Nephron progenitor cell (in vitro differentiated cells): ENCODE measurements around the gene ATG16L1.

Source experiments
- DNase-seq: peaks from one replicate; pipeline ENCODE4 v3.0.0; 2021
- H3K27ac Mint-ChIP-seq: 2 replicates; pipeline ENCODE4 v1.8.0; 2021; ENCODE audit warnings: mild to moderate bottlenecking, moderate library complexity, mixed read lengths
- H3K27me3 Mint-ChIP-seq: 2 replicates; pipeline ENCODE4 v1.8.0; 2021; ENCODE audit warnings: mild to moderate bottlenecking, low read depth, mixed read lengths; ENCODE audit not compliant: poor library complexity
- H3K36me3 Mint-ChIP-seq: 2 replicates; pipeline ENCODE4 v1.8.0; 2021; ENCODE audit warnings: low read depth, mixed read lengths
- H3K4me1 Mint-ChIP-seq: 2 replicates; pipeline ENCODE4 v1.8.0; 2021; ENCODE audit warnings: mixed read lengths
- H3K4me3 Mint-ChIP-seq: 2 replicates; pipeline ENCODE4 v1.8.0; 2021; ENCODE audit warnings: mild to moderate bottlenecking, moderate library complexity, mixed read lengths
- H3K9me3 Mint-ChIP-seq: 2 replicates; pipeline ENCODE4 v1.8.0; 2021; ENCODE audit warnings: mild to moderate bottlenecking, moderate library complexity, mixed read lengths
- TF ChIP-seq, protein P1 (sequence below): fragments of 200-600 bp; sonication (generic); IDR thresholded peaks from 2 replicates; pipeline ENCODE4 v1.5.0; 2021; ENCODE audit warnings: antibody characterized with exemption

Gene ATG16L1

DNA sequence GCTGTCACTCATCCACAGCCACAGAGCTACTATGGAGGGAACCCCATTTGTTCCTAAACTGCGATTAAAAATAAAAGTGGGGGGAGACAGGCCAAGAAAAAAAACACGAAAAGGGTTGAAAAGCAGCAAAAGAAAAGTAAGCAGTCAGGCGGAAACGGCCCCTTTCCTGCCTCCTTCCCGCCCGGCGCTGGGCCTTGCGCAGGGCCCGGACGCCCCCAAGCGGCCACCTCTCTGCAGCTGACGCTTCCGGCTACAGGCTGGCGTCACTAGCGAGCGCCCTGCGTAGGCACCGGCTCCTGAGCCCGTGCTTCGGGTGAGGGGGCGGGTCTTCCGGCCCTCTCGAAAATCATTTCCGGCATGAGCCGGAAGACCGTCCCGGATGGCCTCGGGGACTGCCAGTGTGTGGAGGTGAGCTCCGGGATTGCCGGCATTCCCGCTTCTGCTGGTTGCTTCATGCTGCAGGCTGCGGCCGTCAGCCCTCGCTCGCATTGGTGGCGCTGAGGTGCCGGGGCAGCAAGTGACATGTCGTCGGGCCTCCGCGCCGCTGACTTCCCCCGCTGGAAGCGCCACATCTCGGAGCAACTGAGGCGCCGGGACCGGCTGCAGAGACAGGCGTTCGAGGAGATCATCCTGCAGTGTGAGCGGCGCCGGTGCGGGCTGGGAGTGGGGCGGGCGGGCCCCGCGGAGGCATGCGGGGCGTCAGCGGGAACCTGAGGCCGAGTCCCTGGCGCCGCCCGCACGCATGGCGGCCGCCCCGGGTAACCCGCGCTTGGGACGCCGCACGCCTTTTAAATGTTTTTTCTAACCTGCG, at the start of gene ATG16L1:
TSS of gene ATG16L1 (plus strand) at position 368 of the 811 bp plus-strand sequence. CDS start at position 523, 155 bp downstream.
- Mint-ChIP-seq H3K27me3 (peaks cover 5% of the 10 kb centered on the region), H3K36me3 (peaks cover 18% of the 10 kb centered on the region), H3K27ac (peak within 1 kb of the TSS; percentile 87), H3K9me3 (peaks cover 18% of the 10 kb centered on the region), H3K4me3 (peak within 1 kb of the TSS; percentile 97), H3K4me1 (peaks cover 19% of the 10 kb centered on the region)
- DNase-seq, result peak; percentile 94
- TF ChIP-seq, protein P1, sequence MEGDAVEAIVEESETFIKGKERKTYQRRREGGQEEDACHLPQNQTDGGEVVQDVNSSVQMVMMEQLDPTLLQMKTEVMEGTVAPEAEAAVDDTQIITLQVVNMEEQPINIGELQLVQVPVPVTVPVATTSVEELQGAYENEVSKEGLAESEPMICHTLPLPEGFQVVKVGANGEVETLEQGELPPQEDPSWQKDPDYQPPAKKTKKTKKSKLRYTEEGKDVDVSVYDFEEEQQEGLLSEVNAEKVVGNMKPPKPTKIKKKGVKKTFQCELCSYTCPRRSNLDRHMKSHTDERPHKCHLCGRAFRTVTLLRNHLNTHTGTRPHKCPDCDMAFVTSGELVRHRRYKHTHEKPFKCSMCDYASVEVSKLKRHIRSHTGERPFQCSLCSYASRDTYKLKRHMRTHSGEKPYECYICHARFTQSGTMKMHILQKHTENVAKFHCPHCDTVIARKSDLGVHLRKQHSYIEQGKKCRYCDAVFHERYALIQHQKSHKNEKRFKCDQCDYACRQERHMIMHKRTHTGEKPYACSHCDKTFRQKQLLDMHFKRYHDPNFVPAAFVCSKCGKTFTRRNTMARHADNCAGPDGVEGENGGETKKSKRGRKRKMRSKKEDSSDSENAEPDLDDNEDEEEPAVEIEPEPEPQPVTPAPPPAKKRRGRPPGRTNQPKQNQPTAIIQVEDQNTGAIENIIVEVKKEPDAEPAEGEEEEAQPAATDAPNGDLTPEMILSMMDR, result peak; percentile 86

DNA sequence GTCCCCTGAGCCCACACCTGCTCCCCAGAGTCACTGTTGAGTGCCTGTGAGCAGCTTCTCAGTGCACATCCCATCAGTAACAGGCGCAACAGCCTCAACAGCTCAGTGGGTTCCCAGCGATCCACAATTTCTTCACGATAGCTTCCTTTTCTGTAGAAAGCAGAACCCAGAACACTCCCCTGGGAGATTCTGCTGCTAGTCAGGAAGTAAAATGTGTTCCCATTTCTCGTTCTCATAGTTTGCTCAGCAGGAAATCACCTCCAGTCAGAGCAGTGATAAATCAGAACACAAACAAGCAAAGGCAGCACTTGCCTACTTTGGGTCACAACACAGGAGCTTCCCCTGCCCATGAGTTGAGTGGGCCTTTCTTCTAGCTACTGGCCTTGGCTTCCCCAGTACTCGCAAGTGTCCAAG, 48.9 kb upstream of the ATG16L1 start:
- no peaks in the 10 kb centered on the region for H3K4me1 Mint-ChIP-seq
- no peak for DNase-seq
- TF ChIP-seq, protein P1, result no peak
- no peak overlapping the region for H3K4me3 Mint-ChIP-seq
- peaks cover 8% of the 10 kb centered on the region for H3K36me3 Mint-ChIP-seq
- peaks cover 21% of the 10 kb centered on the region for H3K9me3 Mint-ChIP-seq
- H3K27me3 Mint-ChIP-seq, result peaks cover 7% of the 10 kb centered on the region
- H3K27ac Mint-ChIP-seq, result no peak overlapping the region

DNA sequence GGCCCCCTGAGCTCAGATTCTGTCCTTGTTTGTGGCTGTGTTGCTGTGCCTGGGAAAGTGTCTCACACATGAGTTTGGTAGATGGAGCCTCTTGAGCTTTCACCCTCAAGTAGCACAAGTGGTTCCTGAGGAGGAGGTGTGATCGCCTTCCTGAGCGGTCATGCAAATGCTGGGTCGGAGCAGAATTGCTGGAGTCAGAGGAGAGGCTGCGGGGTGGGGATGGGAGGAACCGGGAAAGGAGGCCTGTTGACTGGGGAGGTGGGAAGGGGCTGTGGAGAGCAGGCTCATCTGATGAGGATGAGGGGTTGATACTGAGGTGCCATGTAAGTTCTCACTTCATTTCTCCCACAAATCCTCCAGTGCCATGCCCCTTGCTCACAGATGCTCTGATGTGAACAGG, 48.4 kb upstream of the ATG16L1 start:
- TF ChIP-seq, protein P1, result no peak
- Mint-ChIP-seq H3K4me1 (no peaks in the 10 kb centered on the region), H3K4me3 (no peak overlapping the region), H3K9me3 (peaks cover 21% of the 10 kb centered on the region), H3K36me3 (peaks cover 8% of the 10 kb centered on the region), H3K27me3 (peaks cover 7% of the 10 kb centered on the region), H3K27ac (no peak overlapping the region)
- DNase-seq, result no peak

DNA sequence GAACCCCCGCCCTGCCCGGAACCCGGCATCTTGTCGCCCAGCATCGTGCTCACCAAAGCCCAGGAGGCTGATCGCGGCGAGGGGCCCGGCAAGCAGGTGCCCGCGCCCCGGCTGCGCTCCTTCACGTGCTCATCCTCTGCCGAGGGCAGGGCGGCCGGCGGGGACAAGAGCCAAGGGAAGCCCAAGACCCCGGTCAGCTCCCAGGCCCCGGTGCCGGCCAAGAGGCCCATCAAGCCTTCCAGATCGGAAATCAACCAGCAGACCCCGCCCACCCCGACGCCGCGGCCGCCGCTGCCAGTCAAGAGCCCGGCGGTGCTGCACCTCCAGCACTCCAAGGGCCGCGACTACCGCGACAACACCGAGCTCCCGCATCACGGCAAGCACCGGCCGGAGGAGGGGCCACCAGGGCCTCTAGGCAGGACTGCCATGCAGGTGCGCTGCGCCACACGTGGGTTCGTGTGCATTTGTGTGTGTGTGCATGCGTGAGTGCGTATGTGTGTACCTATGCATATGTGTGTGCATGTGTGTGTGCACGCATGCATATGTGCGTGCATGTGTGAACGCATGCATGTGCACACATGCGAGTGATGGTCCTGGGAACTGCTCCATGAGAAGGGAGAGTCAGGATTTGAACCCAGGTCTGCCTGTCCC, 47.1 kb upstream of the ATG16L1 start:
- TF ChIP-seq, protein P1, result no peak
- no peak for DNase-seq
- H3K36me3 Mint-ChIP-seq, result peaks cover 8% of the 10 kb centered on the region
- peaks cover 10% of the 10 kb centered on the region for H3K27me3 Mint-ChIP-seq
- H3K4me3 Mint-ChIP-seq, result no peak overlapping the region
- no peak overlapping the region for H3K27ac Mint-ChIP-seq
- peaks cover 6% of the 10 kb centered on the region for H3K4me1 Mint-ChIP-seq
- peaks cover 21% of the 10 kb centered on the region for H3K9me3 Mint-ChIP-seq

DNA sequence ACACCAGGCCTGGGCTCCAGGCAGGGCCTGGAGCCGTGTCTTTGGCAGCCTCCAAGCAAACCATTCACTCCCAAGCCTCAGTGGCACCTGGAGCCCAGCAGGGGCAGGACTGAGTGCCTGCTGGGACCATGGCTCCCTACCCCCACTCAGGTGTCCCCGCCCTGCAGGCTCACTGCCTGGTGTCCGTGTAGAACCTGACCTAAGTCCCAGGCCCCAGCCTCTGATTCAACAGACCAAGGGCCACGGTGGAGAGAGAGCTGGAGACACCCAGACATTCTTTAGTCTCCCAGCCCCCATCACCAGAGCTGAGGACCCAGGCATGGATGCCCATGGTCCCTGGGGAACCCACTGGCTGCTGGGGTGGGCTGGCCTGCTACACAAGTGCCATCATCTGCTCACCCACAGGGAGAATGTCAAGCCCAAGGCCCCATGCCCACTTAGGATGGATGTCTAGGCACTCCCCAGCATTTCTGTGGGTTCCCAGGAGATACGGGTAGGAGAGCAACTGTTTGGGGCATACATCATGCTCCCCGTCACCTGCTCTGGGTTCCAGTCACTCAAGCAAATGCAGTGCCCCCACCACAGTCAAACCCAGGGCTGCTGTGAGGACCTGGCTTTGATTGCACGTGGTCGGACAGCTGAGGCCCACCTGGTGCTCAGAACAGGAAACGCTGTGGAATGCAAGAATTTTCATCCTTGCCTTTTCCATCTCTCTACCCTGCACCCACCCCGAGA, 42.9 kb upstream of the ATG16L1 start:
- H3K27ac Mint-ChIP-seq, result no peak overlapping the region
- no peak overlapping the region for H3K4me3 Mint-ChIP-seq
- TF ChIP-seq, protein P1, result no peak
- H3K36me3 Mint-ChIP-seq, result peaks cover 3% of the 10 kb centered on the region
- H3K4me1 Mint-ChIP-seq, result peaks cover 11% of the 10 kb centered on the region
- peaks cover 12% of the 10 kb centered on the region for H3K27me3 Mint-ChIP-seq
- peaks cover 8% of the 10 kb centered on the region for H3K9me3 Mint-ChIP-seq
- DNase-seq, result no peak
